UCSD-AML1 (cell line): ENCODE results near the gene NPIPB2.

Source experiments
- DNase-seq: peaks from one replicate; lab custom pipeline; 2025; ENCODE audit not compliant: unreplicated experiment; lab: John Stamatoyannopoulos, UW

Gene NPIPB2

GRCh38 chr16:11907160-11907970 lies 34.5 kb downstream of the NPIPB2 start:
- DNase-seq = no peak

- DNase-seq = no peak
Measured at GRCh38 chr16:11903906-11904305, 37.9 kb downstream of the NPIPB2 start.

- DNase-seq = no peak
Measured at GRCh38 chr16:11901091-11901490, 40.8 kb downstream of the NPIPB2 start.

- no peak for DNase-seq
Measured at GRCh38 chr16:11896486-11897176, 45.2 kb downstream of the NPIPB2 start.

GRCh38 chr16:11893571-11893970 lies 48.3 kb downstream of the NPIPB2 start:
- no peak for DNase-seq

GRCh38 chr16:11892761-11893160 lies 49.1 kb downstream of the NPIPB2 start:
- no peak for DNase-seq

GRCh38 chr16:11890231-11890965 lies 51.4 kb downstream of the NPIPB2 start:
- DNase-seq = no peak

GRCh38 chr16:11886881-11887280 lies 55.0 kb downstream of the NPIPB2 start:
- DNase-seq = no peak

- no peak for DNase-seq
Measured at GRCh38 chr16:11884035-11884434, 57.8 kb downstream of the NPIPB2 start.

- no peak for DNase-seq
Measured at GRCh38 chr16:11880007-11880406, 61.8 kb downstream of the NPIPB2 start.

- no peak for DNase-seq
Measured at GRCh38 chr16:11877374-11877773, 64.5 kb downstream of the NPIPB2 start.
